ENCODE data around the gene RAD51AP2. TPM values are rescaled to one million over a fixed set of nuclear protein-coding genes. Genes with fewer than 3 reads are reported as not detected.
"Not testable (repeated sequence)": the region's sequence is repeated elsewhere in the genome, so short reads cannot be mapped to it uniquely, and the experiment has no call there.

RAD51AP2 gene
- total and polyA plus RNA-seq, 2 donors (not counting 1 experiment from before 2014, with no cell fraction given): 0.02 to 0.17 TPM

- Histone ChIP-seq H3K27ac (ENCODE audit: insufficient read depth, low read length) (no peak overlapping the region), H3K4me1 (ENCODE audit: control insufficient read depth, extremely low read depth, insufficient read depth, low read length) (no peaks in the 10 kb centered on the region), H3K79me2 (ENCODE audit: control insufficient read depth, insufficient read depth, low read length) (no peaks in the 10 kb centered on the region), H3K4me3 (replicated peaks in 1 of 4; ENCODE audit: control extremely low read depth in 1 of 4, insufficient read depth in 1 of 4, low read depth in 3 of 4, low read length in 4 of 4) (no peak overlapping the region), H3K36me3 (ENCODE audit: control insufficient read depth, insufficient read depth, low read length) (no peaks in the 10 kb centered on the region), H3K9ac (ENCODE audit: insufficient read depth, low read length) (no peak overlapping the region), H3K4me2 (ENCODE audit: extremely low read depth, insufficient read depth, low read length) (no peak overlapping the region), H2AFZ (ENCODE audit: low read length) (no peak overlapping the region), H3K9me3 (ENCODE audit: control insufficient read depth, insufficient read depth, low read depth, low read length) (no peaks in the 10 kb centered on the region), H3K27me3 (ENCODE audit: control insufficient read depth, insufficient read depth, low read length) (no peaks in the 10 kb centered on the region), H4K20me1 (ENCODE audit: control insufficient read depth, extremely low read depth, insufficient read depth, low read length) (no peaks in the 10 kb centered on the region)
- no peak for TF ChIP-seq CTCF (conservative IDR thresholded peaks at IDR 0.05 in 1 of 2, IDR thresholded peaks at IDR 0.05 in 1 of 2; ENCODE audit: low read depth in 1 of 2, low read length in 2 of 2)
- TF ChIP-seq EZH2 (IDR thresholded peaks at IDR 0.05; ENCODE audit: low read length, missing control alignments): no peak
- no peak for DNase-seq (ENCODE audit: low read depth in 2 of 2)
Measured at GRCh38 chr2:17497718-17498117, 20.5 kb downstream of the RAD51AP2 start.

- Histone ChIP-seq H3K4me2 (ENCODE audit: extremely low read depth, insufficient read depth, low read length) (no peak overlapping the region), H3K9ac (ENCODE audit: insufficient read depth, low read length) (no peak overlapping the region), H3K79me2 (ENCODE audit: control insufficient read depth, insufficient read depth, low read length) (no peaks in the 10 kb centered on the region), H3K4me3 (replicated peaks in 1 of 4; ENCODE audit: control extremely low read depth in 1 of 4, insufficient read depth in 1 of 4, low read depth in 3 of 4, low read length in 4 of 4) (no peak overlapping the region), H3K4me1 (ENCODE audit: control insufficient read depth, extremely low read depth, insufficient read depth, low read length) (no peaks in the 10 kb centered on the region), H3K27me3 (ENCODE audit: control insufficient read depth, insufficient read depth, low read length) (no peaks in the 10 kb centered on the region), H3K9me3 (ENCODE audit: control insufficient read depth, insufficient read depth, low read depth, low read length) (no peaks in the 10 kb centered on the region), H3K27ac (ENCODE audit: insufficient read depth, low read length) (no peak overlapping the region), H4K20me1 (ENCODE audit: control insufficient read depth, extremely low read depth, insufficient read depth, low read length) (no peaks in the 10 kb centered on the region), H2AFZ (ENCODE audit: low read length) (no peak overlapping the region), H3K36me3 (ENCODE audit: control insufficient read depth, insufficient read depth, low read length) (no peaks in the 10 kb centered on the region)
- TF ChIP-seq CTCF (conservative IDR thresholded peaks at IDR 0.05 in 1 of 2, IDR thresholded peaks at IDR 0.05 in 1 of 2; ENCODE audit: low read depth in 1 of 2, low read length in 2 of 2) (no peak), EZH2 (IDR thresholded peaks at IDR 0.05; ENCODE audit: low read length, missing control alignments) (no peak)
- DNase-seq (ENCODE audit: low read depth in 2 of 2): peak in 1 of 2 donors; percentile 14
Measured at GRCh38 chr2:17495590-17495989, 22.6 kb downstream of the RAD51AP2 start.

GRCh38 chr2:17490165-17490564, 28.1 kb downstream of the RAD51AP2 start:
- H3K36me3 ChIP-seq (ENCODE audit: control insufficient read depth, insufficient read depth, low read length); H3K4me2 ChIP-seq (ENCODE audit: extremely low read depth, insufficient read depth, low read length); H2AFZ ChIP-seq (ENCODE audit: low read length); H3K4me1 ChIP-seq (ENCODE audit: control insufficient read depth, extremely low read depth, insufficient read depth, low read length); H3K27ac ChIP-seq (ENCODE audit: insufficient read depth, low read length); H3K27me3 ChIP-seq (ENCODE audit: control insufficient read depth, insufficient read depth, low read length); H3K9me3 ChIP-seq (ENCODE audit: control insufficient read depth, insufficient read depth, low read depth, low read length); H4K20me1 ChIP-seq (ENCODE audit: control insufficient read depth, extremely low read depth, insufficient read depth, low read length); DNase-seq (ENCODE audit: low read depth in 2 of 2); H3K79me2 ChIP-seq (ENCODE audit: control insufficient read depth, insufficient read depth, low read length); H3K4me3 ChIP-seq (replicated peaks in 1 of 4; ENCODE audit: control extremely low read depth in 1 of 4, insufficient read depth in 1 of 4, low read depth in 3 of 4, low read length in 4 of 4); H3K9ac ChIP-seq (ENCODE audit: insufficient read depth, low read length): not testable (repeated sequence)

GRCh38 chr2:17488610-17489009, 29.6 kb downstream of the RAD51AP2 start:
- not testable (repeated sequence) for H2AFZ ChIP-seq (ENCODE audit: low read length); DNase-seq (ENCODE audit: low read depth in 2 of 2); H3K9me3 ChIP-seq (ENCODE audit: control insufficient read depth, insufficient read depth, low read depth, low read length); H3K27me3 ChIP-seq (ENCODE audit: control insufficient read depth, insufficient read depth, low read length); H4K20me1 ChIP-seq (ENCODE audit: control insufficient read depth, extremely low read depth, insufficient read depth, low read length); H3K4me1 ChIP-seq (ENCODE audit: control insufficient read depth, extremely low read depth, insufficient read depth, low read length); H3K9ac ChIP-seq (ENCODE audit: insufficient read depth, low read length); H3K4me2 ChIP-seq (ENCODE audit: extremely low read depth, insufficient read depth, low read length); H3K27ac ChIP-seq (ENCODE audit: insufficient read depth, low read length); H3K36me3 ChIP-seq (ENCODE audit: control insufficient read depth, insufficient read depth, low read length); H3K4me3 ChIP-seq (replicated peaks in 1 of 4; ENCODE audit: control extremely low read depth in 1 of 4, insufficient read depth in 1 of 4, low read depth in 3 of 4, low read length in 4 of 4); H3K79me2 ChIP-seq (ENCODE audit: control insufficient read depth, insufficient read depth, low read length)
